Activated CD8-positive, alpha-beta T cell treated with anti-CD3 and anti-CD28 coated beads for 36 hours (primary cell): ENCODE results near the gene REG4. TPM values are rescaled to one million over a fixed set of nuclear protein-coding genes. Genes with fewer than 3 reads are reported as not detected.

Experiments
- ATAC-seq: fragments of 200-7000 bp; cut with Tn5 transposase; one replicate; pipeline ENCODE4 v1.10.0; 2021; ENCODE audit warnings: mild to moderate bottlenecking, moderate library complexity
- CTCF ChIA-PET: fragments of 350-600 bp; sonication (Branson Sonifier 250); formaldehyde crosslinking; loops from one replicate; lab custom pipeline; 2021; ENCODE audit warnings: antibody characterized with exemption; lab: Charles Lee
- POLR2A ChIA-PET: fragments of 350-600 bp; sonication (Branson Sonifier 250); formaldehyde crosslinking; loops from one replicate; lab custom pipeline; 2021; ENCODE audit warnings: antibody characterized with exemption; lab: Charles Lee
- DNase-seq: peaks from one replicate; pipeline ENCODE4 v3.0.0-alpha.2; 2020
- H3K27ac Mint-ChIP-seq: one replicate; pipeline ENCODE4 v1.8.0; 2021; ENCODE audit warnings: mild to moderate bottlenecking, mixed read lengths
- H3K27me3 Mint-ChIP-seq: one replicate; pipeline ENCODE4 v1.8.0; 2021; ENCODE audit warnings: mixed read lengths
- H3K36me3 Mint-ChIP-seq: one replicate; pipeline ENCODE4 v1.8.0; 2021; ENCODE audit warnings: low read depth, mixed read lengths
- H3K4me1 Mint-ChIP-seq: one replicate; pipeline ENCODE4 v1.8.0; 2021; ENCODE audit warnings: low read depth, mixed read lengths
- H3K4me3 Mint-ChIP-seq: one replicate; pipeline ENCODE4 v1.8.0; 2021; ENCODE audit warnings: mild to moderate bottlenecking, moderate library complexity, mixed read lengths
- H3K9me3 Mint-ChIP-seq: one replicate; pipeline ENCODE4 v1.8.0; 2021; ENCODE audit warnings: mixed read lengths
- CTCF ChIP-seq: fragments of 200-600 bp; IDR thresholded peaks from one replicate; pipeline ENCODE4 v1.8.0; 2022; ENCODE audit warnings: antibody characterized with exemption, mild to moderate bottlenecking
- intact Hi-C: fragments of 100-400 bp; cut with micrococcal nuclease; formaldehyde crosslinking; loops from one replicate; pipeline ENCODE4 v1.10.0; 2022
- total RNA-seq, 2 experiments: library from RNA; stranded (reverse); gene quantifications; one replicate each; pipeline ENCODE4 v1.2.3, GENCODE V29; 2021

REG4 gene
- total RNA-seq, 2 experiments from 2014 or later = 9.7 to 9.9 TPM

GRCh38 chr1:119784191-119784781, 27.0 kb downstream of the REG4 start:
- ATAC-seq = no peak
- no peak for DNase-seq
- Mint-ChIP-seq H3K27ac (no peak overlapping the region), H3K4me3 (no peak overlapping the region), H3K9me3 (no peaks in the 10 kb centered on the region), H3K27me3 (peaks cover 2% of the 10 kb centered on the region), H3K4me1 (peaks cover 18% of the 10 kb centered on the region), H3K36me3 (no peaks in the 10 kb centered on the region)
- POLR2A ChIA-PET = no interaction called here
- intact Hi-C loops = no loop called here
- CTCF ChIA-PET = interaction anchor here (0.7 to 1.5 kb wide), 2 partner anchors 25 to 102 kb away, joined by 3 to 4 read pairs; no protein-coding TSS in a partner anchor
- TF ChIP-seq CTCF = no peak

- intact Hi-C loops = no loop called here
- no peak overlapping the region for H3K27ac Mint-ChIP-seq
- DNase-seq = no peak
- H3K4me1 Mint-ChIP-seq = peaks cover 18% of the 10 kb centered on the region
- POLR2A ChIA-PET = no interaction called here
- no peak for TF ChIP-seq CTCF
- CTCF ChIA-PET = interaction anchor here (0.7 to 1.5 kb wide), 3 partner anchors 14 to 102 kb away, joined by 3 to 4 read pairs (median 3); no protein-coding TSS in a partner anchor
- H3K36me3 Mint-ChIP-seq = no peaks in the 10 kb centered on the region
- no peaks in the 10 kb centered on the region for H3K9me3 Mint-ChIP-seq
- H3K4me3 Mint-ChIP-seq = no peak overlapping the region
- peaks cover 2% of the 10 kb centered on the region for H3K27me3 Mint-ChIP-seq
- no peak for ATAC-seq
Observed at GRCh38 chr1:119783354-119784185, 27.7 kb downstream of the REG4 start.

GRCh38 chr1:119782631-119783325, 28.5 kb downstream of the REG4 start:
- Mint-ChIP-seq H3K4me1 (peaks cover 18% of the 10 kb centered on the region), H3K9me3 (no peaks in the 10 kb centered on the region), H3K27me3 (peaks cover 2% of the 10 kb centered on the region), H3K27ac (no peak overlapping the region), H3K4me3 (no peak overlapping the region), H3K36me3 (no peaks in the 10 kb centered on the region)
- ATAC-seq (peak; percentile 51), DNase-seq (no peak)
- CTCF ChIA-PET = interaction anchor here (1.5 kb wide), 2 partner anchors 15 to 103 kb away, joined by 3 read pairs; no protein-coding TSS in a partner anchor
- intact Hi-C loops = no loop called here
- POLR2A ChIA-PET = no interaction called here
- no peak for TF ChIP-seq CTCF

GRCh38 chr1:119781434-119782210, 29.6 kb downstream of the REG4 start:
- H3K9me3 Mint-ChIP-seq = no peaks in the 10 kb centered on the region
- ChIA-PET CTCF (no interaction called here), POLR2A (no interaction called here)
- no peak for ATAC-seq
- peaks cover 16% of the 10 kb centered on the region for H3K4me1 Mint-ChIP-seq
- peaks cover 2% of the 10 kb centered on the region for H3K27me3 Mint-ChIP-seq
- TF ChIP-seq CTCF = no peak
- H3K4me3 Mint-ChIP-seq = no peak overlapping the region
- no peak for DNase-seq
- intact Hi-C loops = no loop called here
- no peaks in the 10 kb centered on the region for H3K36me3 Mint-ChIP-seq
- no peak overlapping the region for H3K27ac Mint-ChIP-seq
